WERI-Rb-1 (cell line): Measurements from ENCODE around the gene RBM15B.

ENCODE experiments used
- DNase-seq: peaks from one replicate; pipeline ENCODE4 v3.0.0-alpha.2; 2020
- H3K27ac ChIP-seq: fragments of 250-450 bp; sonication (Bioruptor Pico); 2 replicates; pipeline ENCODE4 v1.5.1; 2020; ENCODE audit warnings: mild to moderate bottlenecking, moderate library complexity
- H3K27me3 ChIP-seq: fragments of 250-450 bp; sonication (Bioruptor Pico); 2 replicates; pipeline ENCODE4 v1.5.1; 2021; ENCODE audit warnings: mild to moderate bottlenecking, low read depth, moderate library complexity; ENCODE audit not compliant: insufficient read depth, severe bottlenecking
- H3K36me3 ChIP-seq: fragments of 250-450 bp; sonication (Bioruptor Pico); 2 replicates; pipeline ENCODE4 v1.5.1; 2020; ENCODE audit warnings: mild to moderate bottlenecking, moderate library complexity
- H3K4me3 ChIP-seq: 2 replicates; pipeline ENCODE4 v1.5.1; 2011; ENCODE audit warnings: low read depth, mild to moderate bottlenecking, control low read depth, low read length
- H3K9me3 ChIP-seq: fragments of 250-450 bp; sonication (Bioruptor Pico); 2 replicates; pipeline ENCODE4 v1.5.1; 2021; ENCODE audit warnings: mild to moderate bottlenecking, moderate library complexity; ENCODE audit not compliant: severe bottlenecking
- CTCF ChIP-seq: IDR thresholded peaks from 2 replicates; pipeline ENCODE4 v1.5.1; 2011; ENCODE audit warnings: low read depth, mild to moderate bottlenecking, control low read depth, inconsistent platforms, low read length

RBM15B gene

GRCh38 chr3:51396401-51396800 lies 5.3 kb downstream of the RBM15B start:
- no peak overlapping the region for H3K27ac ChIP-seq
- no peak for TF ChIP-seq CTCF
- H3K36me3 ChIP-seq = peaks cover 81% of the 10 kb centered on the region

GRCh38 chr3:51397392-51397791 lies 6.3 kb downstream of the RBM15B start:
- Histone ChIP-seq H3K4me3 (no peak overlapping the region), H3K27ac (no peak overlapping the region), H3K36me3 (peaks cover 75% of the 10 kb centered on the region), H3K27me3 (no peaks in the 10 kb centered on the region), H3K9me3 (no peaks in the 10 kb centered on the region)
- DNase-seq = no peak
- no peak for TF ChIP-seq CTCF

More at GRCh38 chr3:51396401-51396800, 5.3 kb downstream of the RBM15B start:
- H3K27me3 ChIP-seq = no peaks in the 10 kb centered on the region
- no peaks in the 10 kb centered on the region for H3K9me3 ChIP-seq
- no peak overlapping the region for H3K4me3 ChIP-seq
- DNase-seq = no peak

- peaks cover 74% of the 10 kb centered on the region for H3K36me3 ChIP-seq
- H3K27me3 ChIP-seq = no peaks in the 10 kb centered on the region
- H3K9me3 ChIP-seq = no peaks in the 10 kb centered on the region
- peak overlapping the region; percentile 72 for H3K27ac ChIP-seq
- H3K4me3 ChIP-seq = no peak overlapping the region
- no peak for DNase-seq
- no peak for TF ChIP-seq CTCF
These were observed 7.7 kb downstream of the RBM15B start for GRCh38 chr3:51398595-51399310.

GRCh38 chr3:51400166-51400565 lies 9.1 kb downstream of the RBM15B start:
- peaks cover 65% of the 10 kb centered on the region for H3K36me3 ChIP-seq
- H3K4me3 ChIP-seq = no peak overlapping the region
- H3K27ac ChIP-seq = peak overlapping the region; percentile 72
- H3K9me3 ChIP-seq = no peaks in the 10 kb centered on the region
- TF ChIP-seq CTCF = no peak
- peak; percentile 52 for DNase-seq
- H3K27me3 ChIP-seq = no peaks in the 10 kb centered on the region

- Histone ChIP-seq H3K9me3 (no peaks in the 10 kb centered on the region), H3K27me3 (no peaks in the 10 kb centered on the region), H3K4me3 (no peak overlapping the region), H3K27ac (no peak overlapping the region), H3K36me3 (peaks cover 57% of the 10 kb centered on the region)
- no peak for TF ChIP-seq CTCF
- no peak for DNase-seq
These were observed 10.7 kb downstream of the RBM15B start for GRCh38 chr3:51401735-51402134.

GRCh38 chr3:51403675-51404074 lies 12.6 kb downstream of the RBM15B start:
- H3K9me3 ChIP-seq = no peaks in the 10 kb centered on the region
- TF ChIP-seq CTCF = no peak
- no peak for DNase-seq
- no peak overlapping the region for H3K4me3 ChIP-seq
- H3K27me3 ChIP-seq = no peaks in the 10 kb centered on the region
- peaks cover 45% of the 10 kb centered on the region for H3K36me3 ChIP-seq
- H3K27ac ChIP-seq = no peak overlapping the region
